Skin of body (tissue), 2 donors: ENCODE measurements around the gene SLC6A16. TPM values are rescaled to one million over a fixed set of nuclear protein-coding genes. Genes with fewer than 3 reads are reported as not detected.
"Not testable (repeated sequence)": the region's sequence is repeated elsewhere in the genome, so short reads cannot be mapped to it uniquely, and the experiment has no call there.

ENCODE experiments used
- DNase-seq: peaks from one replicate; lab custom pipeline; 2025; lab: John Stamatoyannopoulos, UW
- total RNA-seq: library from RNA; depleted of rRNA; stranded (reverse); fragments of >200 nt; gene quantifications from one replicate; pipeline ENCODE4 v1.2.3, GENCODE V29; 2014

SLC6A16 gene
- 0.20 TPM for total RNA-seq

GRCh38 chr19:49324801-49325576 is at the start of gene SLC6A16:
Gene SLC6A16 (minus strand): TSS chr19:49325191. CDS start chr19:49311347, 13,844 bp downstream.
- DNase-seq = no peak

GRCh38 chr19:49373174-49373573 is 48.2 kb upstream of the SLC6A16 start:
- not testable (repeated sequence) for DNase-seq

GRCh38 chr19:49371184-49371583 is 46.2 kb upstream of the SLC6A16 start:
- no peak for DNase-seq

- no peak for DNase-seq
Observed at GRCh38 chr19:49368711-49369358, 43.8 kb upstream of the SLC6A16 start.

GRCh38 chr19:49366110-49366509 is 41.1 kb upstream of the SLC6A16 start:
- DNase-seq = no peak

- DNase-seq = no peak
Observed at GRCh38 chr19:49364083-49364737, 39.2 kb upstream of the SLC6A16 start.

- DNase-seq = peak; percentile 100
Observed at GRCh38 chr19:49363268-49364082, 38.5 kb upstream of the SLC6A16 start, which contains the start of gene DKKL1. Gene DKKL1 (plus strand): TSS chr19:49363877. CDS start chr19:49363999, 122 bp downstream.

- peak; percentile 71 for DNase-seq
Observed at GRCh38 chr19:49362929-49363267, 37.9 kb upstream of the SLC6A16 start.

- peak; percentile 70 for DNase-seq
Observed at GRCh38 chr19:49362048-49362928, 37.3 kb upstream of the SLC6A16 start, which contains the start of gene TEAD2. Gene TEAD2 (minus strand): TSS chr19:49362416. CDS start chr19:49360075, 2,341 bp downstream.

GRCh38 chr19:49361438-49362047 is 36.6 kb upstream of the SLC6A16 start:
- peak; percentile 95 for DNase-seq

- DNase-seq = peak; percentile 23
Observed at GRCh38 chr19:49359851-49360820, 35.1 kb upstream of the SLC6A16 start.

- DNase-seq = no peak
Observed at GRCh38 chr19:49357186-49357585, 32.2 kb upstream of the SLC6A16 start.

- no peak for DNase-seq
Observed at GRCh38 chr19:49356382-49356781, 31.4 kb upstream of the SLC6A16 start.

- peak; percentile 13 for DNase-seq
Observed at GRCh38 chr19:49355909-49356353, 30.9 kb upstream of the SLC6A16 start.

GRCh38 chr19:49349567-49349966 is 24.6 kb upstream of the SLC6A16 start:
- no peak for DNase-seq

- no peak for DNase-seq
Observed at GRCh38 chr19:49348305-49349189, 23.6 kb upstream of the SLC6A16 start.

GRCh38 chr19:49347835-49348234 is 22.8 kb upstream of the SLC6A16 start:
- peak; percentile 84 for DNase-seq

- DNase-seq = no peak
Observed at GRCh38 chr19:49347191-49347590, 22.2 kb upstream of the SLC6A16 start.
